ENCODE data around the gene LRRC8B.

The LRRC8B gene

DNA sequence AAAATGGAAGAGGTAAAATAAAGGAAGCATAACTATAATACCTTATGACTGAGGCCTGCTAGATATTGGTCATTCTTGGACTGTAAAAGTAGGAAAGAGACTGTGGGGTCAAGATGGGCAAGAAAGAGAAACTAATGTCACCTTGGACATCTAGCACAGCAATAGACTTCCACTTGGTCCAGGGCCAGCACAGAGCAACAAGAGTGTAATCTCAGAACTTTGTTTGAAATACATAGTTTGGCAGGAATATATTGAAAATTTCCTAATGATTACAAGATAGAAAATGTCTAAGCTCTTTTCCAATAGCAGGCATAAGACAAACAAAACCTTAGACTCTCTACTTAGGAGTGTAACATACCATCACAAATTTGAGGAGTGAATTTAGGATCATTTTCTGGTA lies 112.9 kb downstream of the LRRC8B start:
- DNase-seq = no peak

DNA sequence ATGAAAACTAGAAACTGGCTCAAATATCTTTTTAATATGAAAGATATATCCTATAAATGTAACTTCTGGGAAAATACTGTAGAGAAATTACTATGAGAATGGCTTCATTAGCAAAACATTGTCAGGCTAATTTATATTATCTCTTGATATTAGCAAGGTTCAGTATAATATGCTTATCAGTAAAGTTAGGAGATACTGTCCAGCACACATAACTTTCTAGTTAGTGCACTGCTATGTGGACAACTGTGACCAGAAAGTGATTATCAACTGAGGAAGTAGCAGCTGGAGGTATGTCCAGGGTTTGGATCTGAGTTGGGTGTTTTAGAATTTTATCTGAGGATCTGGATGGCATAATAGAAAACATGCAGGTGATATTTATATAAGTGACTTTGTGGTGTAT lies 115.8 kb downstream of the LRRC8B start:
- DNase-seq = no peak

DNA sequence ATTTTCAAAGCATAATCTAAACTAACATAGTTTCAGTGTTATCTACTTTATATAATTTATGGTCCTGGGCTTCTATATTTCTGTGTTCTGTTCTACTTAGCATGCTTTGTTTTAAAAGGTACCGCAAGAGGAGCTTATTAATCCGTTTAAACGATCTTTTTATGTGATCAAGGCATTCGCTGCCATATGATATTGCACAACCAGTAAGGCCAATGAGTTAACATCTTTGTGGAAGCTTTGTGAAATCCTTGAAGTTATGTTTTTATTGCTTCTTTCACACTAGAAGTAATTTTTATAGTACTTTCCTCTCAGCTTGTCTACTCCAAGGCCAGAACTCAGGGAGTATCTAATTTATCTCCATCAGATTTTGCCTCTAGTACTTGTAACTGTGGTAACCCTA lies 117.2 kb downstream of the LRRC8B start:
- no peak for DNase-seq

GRCh38 chr1:89643577-89643976 lies 118.9 kb downstream of the LRRC8B start:
- DNase-seq = no peak

GRCh38 chr1:89644119-89644814 lies 119.6 kb downstream of the LRRC8B start:
- no peak for DNase-seq

DNA sequence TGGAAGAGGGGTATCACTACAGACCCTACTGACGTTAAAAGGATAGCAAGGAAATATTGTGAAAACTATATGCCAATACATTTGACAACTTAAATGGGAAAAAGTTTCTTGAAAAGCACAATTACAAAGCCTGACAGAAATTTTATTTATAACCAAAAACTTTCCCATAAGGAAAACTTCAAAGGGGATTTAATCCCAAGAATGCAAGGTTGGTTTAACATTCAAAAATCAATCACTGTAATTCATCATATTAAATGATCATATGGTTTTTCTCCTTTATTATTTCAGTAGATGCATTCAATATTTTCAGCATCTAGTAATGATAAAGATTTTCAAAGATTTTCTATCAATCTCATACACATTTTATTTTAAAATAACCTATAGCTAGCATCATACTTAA lies 121.6 kb downstream of the LRRC8B start:
- no peak for DNase-seq

Data from T-helper 9 cell (primary cell).